ENCODE measurements around the gene TMEM114.

TMEM114 gene

GRCh38 chr16:8589900-8590688 is at the start of gene TMEM114:
TMEM114 (minus strand) TSS chr16:8590511; CDS start chr16:8589838, 673 bp downstream.
- no peak for DNase-seq

- no peak for DNase-seq
Observed at GRCh38 chr16:8639694-8640093, 49.4 kb upstream of the TMEM114 start.

- DNase-seq: no peak
Observed at GRCh38 chr16:8634991-8635736, 44.9 kb upstream of the TMEM114 start.

GRCh38 chr16:8632675-8633182 is 42.4 kb upstream of the TMEM114 start:
- no peak for DNase-seq

- no peak for DNase-seq
Observed at GRCh38 chr16:8631818-8632465, 41.6 kb upstream of the TMEM114 start.

- DNase-seq: no peak
Observed at GRCh38 chr16:8631373-8631772, 41.1 kb upstream of the TMEM114 start.

- DNase-seq: no peak
Observed at GRCh38 chr16:8630255-8630953, 40.1 kb upstream of the TMEM114 start.

GRCh38 chr16:8628981-8629725 is 38.8 kb upstream of the TMEM114 start:
- DNase-seq: no peak

- no peak for DNase-seq
Observed at GRCh38 chr16:8627456-8627855, 37.1 kb upstream of the TMEM114 start.

- no peak for DNase-seq
Observed at GRCh38 chr16:8626946-8627345, 36.6 kb upstream of the TMEM114 start.

- no peak for DNase-seq
Observed at GRCh38 chr16:8625491-8626087, 35.3 kb upstream of the TMEM114 start.

- no peak for DNase-seq
Observed at GRCh38 chr16:8623634-8624033, 33.3 kb upstream of the TMEM114 start.

GRCh38 chr16:8622315-8622656 is 32.0 kb upstream of the TMEM114 start:
- DNase-seq: no peak

- peak; percentile 86 for DNase-seq
Observed at GRCh38 chr16:8621572-8622314, 31.4 kb upstream of the TMEM114 start, which contains the start of gene METTL22. METTL22 (plus strand) TSS chr16:8621698; CDS start chr16:8625666, 3,968 bp downstream.

GRCh38 chr16:8621222-8621571 is 30.9 kb upstream of the TMEM114 start:
- no peak for DNase-seq

- no peak for DNase-seq
Observed at GRCh38 chr16:8620535-8620934, 30.2 kb upstream of the TMEM114 start.

GRCh38 chr16:8619671-8620370 is 29.5 kb upstream of the TMEM114 start:
- no peak for DNase-seq

GRCh38 chr16:8614435-8615029 is 24.2 kb upstream of the TMEM114 start:
- no peak for DNase-seq

- no peak for DNase-seq
Observed at GRCh38 chr16:8611886-8612600, 21.7 kb upstream of the TMEM114 start.

Measured in activated CD4-positive, alpha-beta T cell treated with anti-CD3 and anti-CD28 coated beads for 1 hour (primary cell).